8988T (cell line): ENCODE measurements around the gene SND1.

Experiments used
- DNase-seq: peaks from one replicate; pipeline ENCODE4 v3.0.0; 2011

The SND1 gene

DNA sequence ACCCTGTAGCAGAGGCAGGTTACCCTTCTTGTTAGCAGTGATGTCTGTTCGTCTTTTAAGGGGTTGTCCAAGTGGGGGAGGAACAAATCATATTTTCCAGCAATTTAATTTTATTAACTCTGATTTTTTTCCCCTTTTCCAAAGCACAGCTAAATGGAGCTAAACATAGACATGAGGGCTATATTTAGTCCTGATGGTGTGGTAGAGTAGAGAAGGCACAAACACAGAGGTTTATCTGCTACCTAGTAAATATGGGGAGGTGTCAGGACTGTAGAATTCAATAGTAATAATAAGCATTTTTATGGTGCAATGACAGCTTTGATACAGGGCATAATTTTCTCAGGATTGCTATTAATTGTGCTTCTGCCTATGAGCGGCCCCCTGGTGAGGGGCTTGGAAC lies 356.8 kb downstream of the SND1 start:
- DNase-seq, result no peak

- DNase-seq, result no peak
Observed at GRCh38 chr7:128010391-128011127, 358.6 kb downstream of the SND1 start.

DNA sequence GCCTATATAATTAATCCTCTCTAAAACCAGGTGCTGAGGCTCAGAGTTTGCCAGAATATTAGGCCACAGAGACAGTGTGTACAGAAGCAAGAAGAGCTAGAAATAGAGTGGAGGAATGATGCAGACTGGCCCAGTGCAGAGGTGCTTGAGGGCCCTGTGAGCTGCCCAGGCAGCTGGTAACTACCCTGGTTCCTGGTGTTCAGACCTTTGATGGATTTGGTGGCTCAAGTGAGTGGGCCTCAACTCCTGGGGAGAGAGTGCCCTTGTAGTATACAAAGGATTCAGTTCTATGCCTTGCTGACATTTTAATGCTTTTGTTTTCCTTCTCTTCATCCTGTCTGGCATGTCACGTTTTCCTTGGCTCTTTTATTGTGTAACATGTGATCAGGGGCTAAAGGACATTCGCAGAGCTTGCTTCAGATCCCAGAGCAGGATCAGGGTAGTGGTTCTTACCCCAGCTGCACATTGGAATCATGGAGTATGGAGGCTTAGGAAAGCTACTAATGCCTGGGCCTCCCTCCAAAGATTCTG lies 359.2 kb downstream of the SND1 start:
- DNase-seq, result no peak

- DNase-seq, result no peak
Observed at GRCh38 chr7:128014811-128015210, 362.8 kb downstream of the SND1 start.

DNA sequence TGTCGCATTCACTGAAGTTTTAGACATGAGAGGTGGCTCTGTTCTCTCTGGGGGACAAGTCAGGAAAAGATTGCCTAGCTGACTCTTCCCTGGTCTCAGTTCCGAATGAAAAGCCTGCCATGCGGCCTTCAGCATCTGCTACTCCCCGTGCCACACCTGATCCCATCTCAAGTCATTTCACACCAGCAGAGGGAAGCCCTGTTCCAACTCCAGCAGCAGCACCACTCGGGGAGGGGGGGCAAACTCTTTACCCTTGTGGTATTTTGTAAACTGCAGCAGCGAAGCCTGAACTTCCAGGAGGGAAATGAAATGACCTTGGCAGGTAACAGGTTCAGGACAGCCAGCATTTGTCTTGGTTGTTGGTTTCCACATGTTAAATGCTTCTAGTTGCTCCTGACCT lies 365.5 kb downstream of the SND1 start:
- DNase-seq, result no peak

DNA sequence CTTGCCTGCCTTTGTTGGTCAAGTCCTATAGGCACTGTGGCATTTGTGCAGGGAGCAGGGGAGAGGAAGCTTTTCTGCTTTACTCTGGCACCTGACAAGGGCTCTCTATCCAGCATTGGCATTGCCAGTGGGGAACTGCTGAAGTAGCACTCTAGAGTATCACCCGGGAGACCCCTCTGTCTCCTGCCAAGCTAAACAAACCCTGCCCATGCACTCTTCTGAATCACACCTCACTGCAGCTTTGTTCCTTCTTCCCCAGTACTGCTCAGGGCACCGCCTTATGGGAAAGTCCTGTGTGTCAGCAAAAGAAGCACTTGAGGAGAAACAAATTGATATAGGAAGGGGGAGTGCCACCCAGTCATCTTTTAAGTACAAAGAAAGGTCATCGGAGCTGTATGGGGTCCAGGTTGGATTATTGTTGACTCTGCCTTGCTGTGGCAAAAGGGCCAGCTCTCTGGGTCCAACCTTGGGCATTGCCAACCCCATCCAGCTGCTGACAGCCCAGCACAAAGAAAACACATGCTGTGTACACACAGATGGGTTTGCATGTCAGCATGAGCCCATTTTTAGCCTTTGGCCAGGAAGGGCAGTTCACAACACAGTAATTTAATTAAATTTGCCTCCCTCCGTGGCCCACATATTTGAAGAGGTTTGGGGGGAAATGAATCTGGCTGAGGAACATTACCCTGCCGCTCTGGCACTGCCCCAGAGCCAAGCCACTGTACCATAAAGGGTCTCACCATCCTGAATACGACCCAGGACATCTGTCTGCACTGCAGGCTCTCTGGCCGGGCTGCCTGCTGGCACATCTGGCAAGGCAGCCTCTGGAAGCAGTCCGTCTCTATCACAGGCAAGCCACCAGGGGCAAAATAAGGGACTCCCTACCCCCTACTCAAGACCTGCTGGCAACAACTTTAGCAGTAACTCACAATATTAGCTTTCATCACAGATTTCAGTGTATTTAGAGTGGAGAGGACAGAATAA lies 366.2 kb downstream of the SND1 start:
- DNase-seq, result no peak

DNA sequence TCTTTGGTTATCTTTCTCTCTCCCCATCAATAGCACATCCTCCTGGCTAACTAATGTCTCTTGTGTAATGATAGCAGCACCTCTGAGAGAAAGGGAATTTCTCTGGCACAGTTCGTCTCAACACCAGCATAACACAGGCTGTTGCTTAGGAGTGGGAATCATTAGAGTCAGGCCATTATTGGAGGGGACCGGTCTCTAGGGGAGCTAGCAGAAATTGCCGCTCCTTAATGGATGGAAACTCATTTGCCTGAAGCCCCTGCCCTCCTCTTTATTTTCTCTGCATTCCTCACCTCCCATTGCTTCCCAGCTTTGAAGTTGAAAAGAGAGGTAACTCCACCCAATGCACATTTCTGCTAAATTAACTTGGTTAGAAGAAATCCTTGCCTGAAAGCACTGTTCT lies 367.3 kb downstream of the SND1 start:
- DNase-seq, result no peak

- no peak for DNase-seq
Observed at GRCh38 chr7:128020159-128020558, 368.2 kb downstream of the SND1 start.

DNA sequence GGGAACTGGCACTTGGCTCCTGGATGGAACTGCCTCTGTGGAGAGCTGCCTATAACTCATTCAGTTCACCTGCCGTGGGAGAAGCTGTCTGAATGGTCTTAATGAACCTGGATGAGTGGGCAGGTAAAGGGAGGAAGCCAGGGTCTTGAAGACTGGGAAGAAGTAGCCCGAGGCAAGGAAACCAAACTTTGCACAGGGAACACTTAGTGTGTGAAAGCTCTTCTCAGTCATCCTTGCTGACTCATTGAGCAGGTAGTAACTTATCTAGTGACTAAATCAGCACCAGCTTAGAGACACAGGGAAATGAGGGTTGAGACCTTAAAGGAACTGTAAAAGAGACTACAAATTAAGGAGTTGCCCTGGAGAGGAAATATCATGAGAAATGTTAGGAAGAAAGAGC lies 369.4 kb downstream of the SND1 start:
- no peak for DNase-seq

DNA sequence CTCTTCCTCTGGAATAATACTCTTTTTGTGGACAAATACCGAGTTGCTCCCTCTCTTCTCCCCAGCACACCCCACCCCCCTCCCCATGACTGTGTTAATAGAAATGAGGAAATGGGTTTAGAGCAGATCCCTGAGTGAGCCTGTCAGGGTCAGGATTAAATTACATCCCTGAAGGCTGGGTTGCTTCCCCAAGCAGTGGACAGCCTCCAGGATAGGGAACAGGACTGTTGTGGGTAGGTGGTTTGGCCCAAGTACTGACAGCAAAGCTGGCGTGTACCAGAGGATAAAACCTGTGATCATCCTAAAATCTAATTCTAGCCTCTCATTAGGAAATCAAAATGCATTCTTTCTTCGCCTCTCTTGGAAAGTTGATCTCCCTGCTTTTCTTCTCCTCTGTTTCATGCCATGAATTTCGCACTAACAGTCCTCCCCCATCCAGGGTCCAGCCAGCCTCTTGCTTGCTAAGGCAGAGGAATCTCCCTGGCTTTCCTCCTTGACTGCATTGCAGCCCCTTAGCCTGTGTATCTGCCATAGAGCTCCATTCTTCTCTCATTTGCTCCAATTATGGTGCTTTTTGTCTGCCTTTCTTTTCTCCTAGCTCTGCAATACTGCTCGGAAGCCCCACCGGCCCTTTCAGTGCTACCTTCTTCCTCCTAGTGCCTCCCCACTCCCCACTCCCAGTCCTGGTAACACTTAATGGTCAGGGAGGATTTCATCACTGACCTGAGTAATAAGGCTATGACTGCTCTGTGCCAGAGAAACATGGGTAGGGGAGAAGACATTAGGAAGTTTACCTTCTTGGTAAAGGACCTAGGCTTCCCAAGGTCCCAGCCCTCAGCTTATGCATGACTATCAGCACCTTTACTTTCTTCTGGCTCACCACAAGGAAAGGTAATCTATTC lies 370.9 kb downstream of the SND1 start:
- no peak for DNase-seq

DNA sequence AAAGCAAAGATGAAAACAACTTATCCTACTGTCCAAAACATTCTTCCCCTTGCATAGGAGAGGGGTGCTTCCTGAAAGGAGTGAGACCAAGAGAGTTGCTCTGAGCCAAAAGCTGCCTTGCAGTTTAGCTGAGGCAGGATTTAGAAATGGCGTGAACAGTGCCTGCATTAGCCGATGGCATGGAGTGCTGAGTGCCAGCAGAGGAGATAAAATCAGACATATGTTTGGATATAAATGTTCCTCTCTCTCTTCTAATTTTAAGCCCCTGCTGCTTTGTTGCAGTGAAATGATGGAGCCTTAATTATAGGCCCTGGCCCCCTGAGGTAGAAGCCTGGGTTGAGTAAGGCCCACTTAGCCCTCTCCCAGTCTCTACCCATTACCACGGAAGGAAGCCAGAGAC lies 372.2 kb downstream of the SND1 start:
- DNase-seq, result no peak

GRCh38 chr7:128025380-128025779 lies 373.4 kb downstream of the SND1 start:
- no peak for DNase-seq

GRCh38 chr7:128025819-128026218 lies 373.8 kb downstream of the SND1 start:
- DNase-seq, result no peak

DNA sequence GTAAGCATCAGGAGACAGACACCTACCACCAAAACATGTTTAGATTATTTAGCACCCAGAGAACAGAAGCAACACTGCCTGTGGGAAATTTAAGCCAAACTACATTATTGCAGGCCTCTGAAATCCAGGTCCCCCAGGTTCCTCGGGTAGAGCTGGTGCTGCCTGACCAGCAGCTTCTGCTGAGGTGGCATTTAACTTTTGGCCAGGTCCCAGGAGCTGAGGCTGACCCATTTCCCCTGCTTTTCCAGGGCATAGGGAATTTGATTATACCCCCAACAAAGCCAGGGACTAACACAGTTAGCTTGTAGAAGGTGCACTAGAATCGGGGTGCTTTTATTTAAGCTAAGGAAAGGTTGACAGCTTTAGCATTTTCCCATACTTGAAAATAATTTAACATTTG lies 374.6 kb downstream of the SND1 start:
- DNase-seq, result no peak

DNA sequence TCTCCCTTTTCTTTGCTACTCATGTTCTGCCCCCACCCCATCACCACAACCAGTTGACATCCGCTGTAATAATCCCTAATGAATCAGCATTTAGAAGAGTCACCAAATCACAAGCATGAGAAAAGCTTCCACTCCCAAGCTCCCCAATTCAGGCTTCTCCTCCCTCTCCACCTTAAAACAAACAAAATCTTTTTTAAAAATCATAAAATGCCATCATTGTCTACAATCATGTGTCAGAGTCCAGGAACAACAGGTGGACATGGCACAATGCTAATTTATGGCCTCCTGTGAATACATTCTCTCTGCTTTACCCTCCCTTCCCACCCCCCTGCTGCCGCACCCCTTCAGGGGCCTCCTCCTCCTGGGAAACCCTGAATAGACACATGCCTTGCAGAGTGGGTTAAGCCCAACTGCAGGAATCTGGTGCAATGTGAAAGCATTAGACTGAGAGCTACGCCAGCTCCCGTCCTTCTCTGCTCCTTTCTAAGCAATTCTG lies 375.5 kb downstream of the SND1 start:
- DNase-seq, result no peak

GRCh38 chr7:128029405-128029995 lies 377.5 kb downstream of the SND1 start:
- no peak for DNase-seq

GRCh38 chr7:128030263-128030653 lies 378.3 kb downstream of the SND1 start:
- DNase-seq, result no peak

DNA sequence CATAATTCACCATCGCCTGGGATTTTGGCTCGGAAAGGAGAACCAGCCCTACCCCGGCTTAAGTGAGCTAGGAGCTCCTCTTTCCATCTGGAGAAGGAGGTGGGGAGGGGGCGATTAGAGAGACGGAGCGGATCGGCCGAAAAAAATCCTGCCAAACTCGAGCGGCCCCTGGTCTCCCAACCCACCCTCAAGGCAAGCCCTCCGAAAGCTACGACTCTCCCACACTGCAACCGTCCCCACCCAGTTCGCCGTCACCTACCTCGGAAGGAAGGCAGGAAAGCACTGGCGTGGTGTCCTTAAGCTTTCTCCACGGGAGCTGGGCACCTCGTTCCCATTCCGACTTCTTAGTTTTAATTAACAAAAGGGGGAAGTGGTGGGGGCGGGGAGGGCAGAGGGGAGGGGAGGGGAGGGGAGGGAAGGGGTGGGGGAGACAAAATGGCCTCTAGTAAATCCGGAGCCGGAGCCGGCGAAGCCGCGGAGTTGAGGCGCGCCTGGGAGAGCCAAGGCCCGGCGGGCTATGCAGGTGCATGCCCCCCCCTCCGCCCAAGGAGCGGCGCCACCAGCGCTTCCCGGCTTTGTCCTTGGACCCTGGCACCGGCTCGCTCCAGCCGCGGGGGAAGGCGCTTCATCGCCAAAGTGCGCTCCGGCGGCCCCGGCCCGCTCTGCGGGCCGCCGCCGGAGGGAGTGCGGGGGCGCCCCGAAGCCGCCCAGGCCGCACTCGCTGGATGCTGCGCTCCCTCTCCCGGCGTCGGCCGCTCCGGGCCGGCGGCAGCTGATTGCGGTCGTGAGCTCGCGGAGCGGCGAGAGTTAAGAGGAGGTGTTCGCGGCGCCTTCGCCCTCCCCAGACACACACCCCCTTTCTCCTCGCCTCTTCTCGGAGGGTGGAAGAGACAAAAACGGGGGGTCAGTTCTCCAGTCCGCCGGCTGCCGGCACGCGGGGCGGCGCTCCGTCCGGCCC lies 378.9 kb downstream of the SND1 start, which contains the start of gene LRRC4:
TSS of gene LRRC4 (minus strand) at position 784 of the 958 bp plus-strand sequence. CDS start 797 bp downstream, outside the sequence.
- no peak for DNase-seq

GRCh38 chr7:128031901-128032604 lies 380.1 kb downstream of the SND1 start:
- DNase-seq, result no peak

- no peak for DNase-seq
Observed at GRCh38 chr7:128032605-128033235, 380.7 kb downstream of the SND1 start.
